ENCODE data around the gene MACROD2. TPM values are rescaled to one million over a fixed set of nuclear protein-coding genes. Genes with fewer than 3 reads are reported as not detected.
A peak's percentile ranks its signal among the peaks of the same experiment; 100 is the strongest.

MACROD2 gene
- total and polyA plus RNA-seq, 8 donors = 0.78 to 31.3 (median 10.9) TPM; not detected in 1

- intact Hi-C loops (cut with DNase I; ENCODE audit: low total_unique reads) = no loop called here
- Histone ChIP-seq H3K36me3 (no peaks in the 10 kb centered on the region), H3K27ac (no peak overlapping the region), H3K4me1 (peaks cover 0 to 8% (median 0%) of the 10 kb centered on the region in 4 donors), H3K4me3 (no peak overlapping the region), H3K27me3 (no peaks in the 10 kb centered on the region), H3K9me3 (peaks cover 0 to 4% (median 3%) of the 10 kb centered on the region in 4 donors)
- no peak for DNase-seq
- 49 to 71% (median 57%) methylated on average over 1 of the region's 1 CpG for WGBS, 5 donors
- TF ChIP-seq POLR2AphosphoS5 (IDR thresholded peaks at IDR 0.05) = no peak
- no peak for TF ChIP-seq EP300 (IDR thresholded peaks at IDR 0.05)
- TF ChIP-seq POLR2A (IDR thresholded peaks at IDR 0.05) = no peak
- TF ChIP-seq, protein P1, sequence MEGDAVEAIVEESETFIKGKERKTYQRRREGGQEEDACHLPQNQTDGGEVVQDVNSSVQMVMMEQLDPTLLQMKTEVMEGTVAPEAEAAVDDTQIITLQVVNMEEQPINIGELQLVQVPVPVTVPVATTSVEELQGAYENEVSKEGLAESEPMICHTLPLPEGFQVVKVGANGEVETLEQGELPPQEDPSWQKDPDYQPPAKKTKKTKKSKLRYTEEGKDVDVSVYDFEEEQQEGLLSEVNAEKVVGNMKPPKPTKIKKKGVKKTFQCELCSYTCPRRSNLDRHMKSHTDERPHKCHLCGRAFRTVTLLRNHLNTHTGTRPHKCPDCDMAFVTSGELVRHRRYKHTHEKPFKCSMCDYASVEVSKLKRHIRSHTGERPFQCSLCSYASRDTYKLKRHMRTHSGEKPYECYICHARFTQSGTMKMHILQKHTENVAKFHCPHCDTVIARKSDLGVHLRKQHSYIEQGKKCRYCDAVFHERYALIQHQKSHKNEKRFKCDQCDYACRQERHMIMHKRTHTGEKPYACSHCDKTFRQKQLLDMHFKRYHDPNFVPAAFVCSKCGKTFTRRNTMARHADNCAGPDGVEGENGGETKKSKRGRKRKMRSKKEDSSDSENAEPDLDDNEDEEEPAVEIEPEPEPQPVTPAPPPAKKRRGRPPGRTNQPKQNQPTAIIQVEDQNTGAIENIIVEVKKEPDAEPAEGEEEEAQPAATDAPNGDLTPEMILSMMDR (IDR thresholded peaks at IDR 0.05) = no peak
These were observed 651.7 kb downstream of the MACROD2 start for GRCh38 chr20:14647016-14647415.

GRCh38 chr20:14649662-14650061 is 654.3 kb downstream of the MACROD2 start:
- H3K4me1 ChIP-seq = peaks cover 0 to 8% (median 0%) of the 10 kb centered on the region in 4 donors
- peak overlapping the region in 1 of 5 donors; percentile 56 for H3K27ac ChIP-seq
- H3K4me3 ChIP-seq = no peak overlapping the region
- no peaks in the 10 kb centered on the region for H3K27me3 ChIP-seq
- no peaks in the 10 kb centered on the region for H3K36me3 ChIP-seq
- peak; percentile 29 to 54 for DNase-seq
- intact Hi-C loops (cut with DNase I; ENCODE audit: low total_unique reads) = no loop called here
- TF ChIP-seq POLR2AphosphoS5 (IDR thresholded peaks at IDR 0.05) (peak in 1 of 3 donors; percentile 69), POLR2A (IDR thresholded peaks at IDR 0.05) (no peak)
- 33 to 75% (median 43%) methylated on average over 1 of the region's 1 CpG for WGBS, 5 donors
- no peaks in the 10 kb centered on the region for H3K9me3 ChIP-seq

DNA sequence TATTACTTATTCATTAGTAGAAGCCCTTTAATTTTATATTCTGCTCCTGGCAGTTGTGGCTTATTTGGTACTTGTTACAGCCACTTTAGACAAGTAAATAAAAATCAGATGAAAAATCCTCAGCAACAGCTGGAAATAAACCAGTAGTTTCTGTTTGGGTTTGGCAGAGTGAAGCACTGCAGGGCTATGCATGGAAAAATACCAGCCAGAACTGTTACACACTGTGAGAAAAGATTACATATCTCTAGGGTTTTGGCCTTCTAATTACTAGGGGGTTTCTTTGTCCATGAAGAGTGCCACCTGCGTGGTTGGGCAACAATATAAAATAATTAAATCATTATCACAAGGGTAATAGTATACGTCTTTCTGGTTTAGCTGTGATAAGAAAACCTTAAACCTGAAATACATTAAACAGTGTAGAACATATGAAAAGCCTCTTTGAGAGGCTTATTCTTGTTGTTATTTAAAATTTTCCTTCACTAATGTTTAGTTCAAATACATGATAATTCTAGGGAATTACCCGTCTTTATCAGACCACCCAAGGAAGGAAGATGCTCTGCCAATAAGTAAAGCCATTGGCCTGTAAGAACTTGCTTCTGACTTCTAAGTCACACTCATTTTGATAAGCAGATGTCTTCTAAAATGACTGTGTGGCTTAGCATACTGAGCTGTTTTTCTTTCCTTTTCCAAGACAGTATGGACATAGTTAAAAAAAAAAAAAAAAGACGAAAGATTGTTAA is 662.1 kb downstream of the MACROD2 start:
- H3K27ac ChIP-seq = no peak overlapping the region
- TF ChIP-seq POLR2AphosphoS5 (IDR thresholded peaks at IDR 0.05) = no peak
- TF ChIP-seq, protein P1 (IDR thresholded peaks at IDR 0.05) = no peak
- TF ChIP-seq EP300 (IDR thresholded peaks at IDR 0.05) = no peak
- TF ChIP-seq POLR2A (IDR thresholded peaks at IDR 0.05) = no peak
- intact Hi-C loops (cut with DNase I; ENCODE audit: low total_unique reads) = no loop called here

DNA sequence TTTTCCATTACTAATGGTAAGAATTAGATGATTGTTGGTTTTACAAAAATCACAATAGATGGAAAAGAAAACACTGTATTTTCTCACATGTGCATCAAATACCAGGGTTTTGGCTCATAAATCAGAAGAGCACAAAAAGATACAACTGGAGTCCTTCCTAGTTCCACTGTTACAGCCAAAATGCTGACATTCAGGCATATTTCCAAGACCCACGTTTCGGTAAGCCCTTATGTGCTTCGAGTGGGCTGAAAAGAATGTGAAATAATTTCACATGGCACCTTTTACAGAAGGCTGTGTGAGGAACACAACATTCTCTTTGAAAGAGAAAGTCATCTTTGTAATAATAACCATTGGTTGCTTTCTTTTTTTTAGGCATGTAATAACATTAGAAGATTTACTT is 668.8 kb downstream of the MACROD2 start:
- H3K4me3 ChIP-seq = no peak overlapping the region
- H3K27me3 ChIP-seq = no peaks in the 10 kb centered on the region
- H3K9me3 ChIP-seq = no peaks in the 10 kb centered on the region
- no peak for TF ChIP-seq POLR2A (IDR thresholded peaks at IDR 0.05)
- TF ChIP-seq, protein P1 (IDR thresholded peaks at IDR 0.05) = no peak
- TF ChIP-seq EP300 (IDR thresholded peaks at IDR 0.05) = no peak
- TF ChIP-seq POLR2AphosphoS5 (IDR thresholded peaks at IDR 0.05) = no peak
- H3K36me3 ChIP-seq = no peaks in the 10 kb centered on the region
- H3K4me1 ChIP-seq = no peaks in the 10 kb centered on the region
- intact Hi-C loops (cut with DNase I; ENCODE audit: low total_unique reads) = no loop called here
- no peak overlapping the region for H3K27ac ChIP-seq
- 63 to 83% (median 66%) methylated on average over 3 of the region's 3 CpGs for WGBS, 5 donors
- DNase-seq = no peak

More for the DNA sequence above, 662.1 kb downstream of the MACROD2 start:
- peaks cover 0 to 11% (median 5%) of the 10 kb centered on the region in 4 donors for H3K4me1 ChIP-seq
- H3K4me3 ChIP-seq = no peak overlapping the region
- no peaks in the 10 kb centered on the region for H3K9me3 ChIP-seq
- no peaks in the 10 kb centered on the region for H3K36me3 ChIP-seq
- 22 to 43% (median 35%) methylated on average over 4 of the region's 4 CpGs for WGBS, 5 donors
- DNase-seq = peak in 1 of 2 donors; percentile 35
- no peaks in the 10 kb centered on the region for H3K27me3 ChIP-seq

GRCh38 chr20:14666696-14667095 is 671.4 kb downstream of the MACROD2 start:
- H3K4me1 ChIP-seq = no peaks in the 10 kb centered on the region
- WGBS, 5 donors = 67 to 96% (median 91%) methylated on average over 1 of the region's 1 CpG
- TF ChIP-seq, protein P1 (IDR thresholded peaks at IDR 0.05) = no peak
- TF ChIP-seq POLR2A (IDR thresholded peaks at IDR 0.05) = no peak
- TF ChIP-seq EP300 (IDR thresholded peaks at IDR 0.05) = no peak
- TF ChIP-seq POLR2AphosphoS5 (IDR thresholded peaks at IDR 0.05) = no peak
- no peaks in the 10 kb centered on the region for H3K9me3 ChIP-seq
- intact Hi-C loops (cut with DNase I; ENCODE audit: low total_unique reads) = no loop called here
- H3K27ac ChIP-seq = no peak overlapping the region
- H3K36me3 ChIP-seq = no peaks in the 10 kb centered on the region
- H3K27me3 ChIP-seq = no peaks in the 10 kb centered on the region
- H3K4me3 ChIP-seq = no peak overlapping the region
- no peak for DNase-seq
